ENCODE data around the gene CRELD2.

DNA sequence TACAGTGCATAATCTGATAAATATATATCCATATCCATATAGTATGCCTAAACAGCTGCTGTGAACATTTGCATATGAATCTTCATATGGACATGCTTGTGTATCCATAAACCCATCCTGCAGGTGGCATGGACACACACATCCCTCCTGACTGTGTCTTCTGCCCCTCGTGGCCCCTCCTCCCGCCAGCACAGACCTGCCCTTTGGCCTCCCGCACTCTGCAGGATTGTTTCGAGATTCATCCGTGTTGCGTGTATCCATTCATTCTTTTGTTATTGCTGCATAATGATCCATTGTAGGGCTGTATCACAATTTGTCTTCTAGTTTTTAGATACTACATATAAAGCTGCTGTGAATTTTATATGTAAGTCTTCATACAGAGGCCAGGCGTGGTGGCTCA lies 40.8 kb upstream of the CRELD2 start:
- TF ChIP-seq, protein P1, sequence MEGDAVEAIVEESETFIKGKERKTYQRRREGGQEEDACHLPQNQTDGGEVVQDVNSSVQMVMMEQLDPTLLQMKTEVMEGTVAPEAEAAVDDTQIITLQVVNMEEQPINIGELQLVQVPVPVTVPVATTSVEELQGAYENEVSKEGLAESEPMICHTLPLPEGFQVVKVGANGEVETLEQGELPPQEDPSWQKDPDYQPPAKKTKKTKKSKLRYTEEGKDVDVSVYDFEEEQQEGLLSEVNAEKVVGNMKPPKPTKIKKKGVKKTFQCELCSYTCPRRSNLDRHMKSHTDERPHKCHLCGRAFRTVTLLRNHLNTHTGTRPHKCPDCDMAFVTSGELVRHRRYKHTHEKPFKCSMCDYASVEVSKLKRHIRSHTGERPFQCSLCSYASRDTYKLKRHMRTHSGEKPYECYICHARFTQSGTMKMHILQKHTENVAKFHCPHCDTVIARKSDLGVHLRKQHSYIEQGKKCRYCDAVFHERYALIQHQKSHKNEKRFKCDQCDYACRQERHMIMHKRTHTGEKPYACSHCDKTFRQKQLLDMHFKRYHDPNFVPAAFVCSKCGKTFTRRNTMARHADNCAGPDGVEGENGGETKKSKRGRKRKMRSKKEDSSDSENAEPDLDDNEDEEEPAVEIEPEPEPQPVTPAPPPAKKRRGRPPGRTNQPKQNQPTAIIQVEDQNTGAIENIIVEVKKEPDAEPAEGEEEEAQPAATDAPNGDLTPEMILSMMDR (optimal IDR thresholded peaks at IDR 0.05 in 1 of 3, IDR thresholded peaks at IDR 0.05 in 1 of 3, conservative IDR thresholded peaks at IDR 0.05 in 1 of 3; ENCODE audit: extremely low read depth in 1 of 3, insufficient read depth in 2 of 3, low read length in 3 of 3), result no peak
- TF ChIP-seq EZH2 (IDR thresholded peaks at IDR 0.05; ENCODE audit: low read length), result no peak
